ENCODE results near the gene HPCAL4. TPM values are rescaled to one million over a fixed set of nuclear protein-coding genes. Genes with fewer than 3 reads are reported as not detected.

The HPCAL4 gene
- total RNA-seq, 4 donors from 2014 or later: 0.13 to 0.33 TPM; not detected in 2

DNA sequence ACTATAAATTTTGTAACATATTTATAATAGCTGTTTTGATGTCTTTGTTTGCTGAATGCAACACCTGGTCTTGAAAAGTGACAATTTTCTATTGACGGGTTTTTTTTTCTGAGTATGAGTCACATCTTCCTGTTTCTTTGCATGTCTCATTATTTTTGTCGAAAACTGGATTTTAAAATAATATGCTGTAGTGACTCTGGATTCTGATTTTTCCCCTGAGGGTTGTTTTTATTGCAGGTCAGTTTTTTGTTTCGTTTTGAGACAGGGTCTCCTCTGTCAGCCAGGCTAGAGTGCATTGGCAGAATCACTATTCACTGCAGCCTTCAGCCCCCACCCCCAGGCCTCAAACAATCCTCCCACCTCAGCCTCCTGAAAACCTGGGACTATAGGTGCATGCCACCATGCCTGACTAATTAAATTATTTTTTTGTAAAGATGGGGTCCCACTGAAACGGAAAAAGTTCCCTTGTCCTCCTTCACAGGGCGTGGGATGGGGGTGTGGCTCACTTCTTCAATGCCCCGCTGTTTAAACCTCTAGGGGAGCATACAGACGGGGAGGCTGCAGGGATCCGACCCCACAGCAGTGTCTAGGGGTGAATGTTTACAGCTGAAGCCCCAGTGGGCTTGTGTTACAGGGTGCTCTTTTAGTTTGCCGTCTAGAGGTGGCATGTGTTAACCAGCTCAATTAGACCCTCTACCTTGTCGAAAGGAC is 36.1 kb upstream of the HPCAL4 start:
- H3K36me3 ChIP-seq: no peaks in the 10 kb centered on the region
- H3K4me3 ChIP-seq: no peak overlapping the region
- no peaks in the 10 kb centered on the region for H3K9me3 ChIP-seq
- TF ChIP-seq POLR2AphosphoS5 (IDR thresholded peaks at IDR 0.05) (no peak), POLR2A (IDR thresholded peaks at IDR 0.05; ENCODE audit: low read depth) (no peak), EP300 (IDR thresholded peaks at IDR 0.05) (no peak), CTCF (IDR thresholded peaks at IDR 0.05) (no peak)
- intact Hi-C loops (cut with DNase I): no loop called here
- 55% methylated on average over 10 of the region's 10 CpGs for WGBS
- no peak overlapping the region for H3K27ac ChIP-seq (replicated peaks in 1 of 4)
- peak; percentile 29 for DNase-seq (ENCODE audit: extremely low spot score)
- peaks cover 0 to 45% (median 8%) of the 10 kb centered on the region in 4 donors for H3K27me3 ChIP-seq
- no peaks in the 10 kb centered on the region for H3K4me1 ChIP-seq

DNA sequence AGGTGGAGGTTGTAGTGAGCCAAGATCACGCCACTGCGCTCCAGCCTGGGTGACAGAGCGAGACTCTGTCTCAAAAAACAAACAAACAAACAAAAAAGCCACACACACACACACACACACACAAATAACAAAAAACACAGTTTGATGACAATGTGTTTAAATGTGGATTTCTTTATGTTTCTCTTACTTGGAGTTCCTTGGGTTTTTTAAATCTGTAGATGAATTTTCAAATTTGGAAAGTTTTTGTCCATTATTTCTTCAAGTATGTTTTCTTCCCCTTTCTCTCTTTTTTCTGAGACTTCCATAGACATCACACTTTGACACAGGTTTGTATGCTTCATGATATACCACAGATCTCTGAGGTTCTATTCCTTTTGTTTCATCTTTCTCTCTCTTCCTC is 35.4 kb upstream of the HPCAL4 start:
- Histone ChIP-seq H3K4me1 (no peaks in the 10 kb centered on the region), H3K27me3 (peaks cover 0 to 45% (median 8%) of the 10 kb centered on the region in 4 donors), H3K27ac (replicated peaks in 1 of 4) (no peak overlapping the region), H3K4me3 (no peak overlapping the region), H3K9me3 (no peaks in the 10 kb centered on the region), H3K36me3 (no peaks in the 10 kb centered on the region)
- TF ChIP-seq POLR2A (IDR thresholded peaks at IDR 0.05; ENCODE audit: low read depth) (no peak), EP300 (IDR thresholded peaks at IDR 0.05) (no peak), CTCF (IDR thresholded peaks at IDR 0.05) (no peak)
- 71% methylated on average over 3 of the region's 3 CpGs for WGBS
- intact Hi-C loops (cut with DNase I): no loop called here
- no peak for DNase-seq (ENCODE audit: extremely low spot score)

GRCh38 chr1:39722495-39722894 is 31.3 kb upstream of the HPCAL4 start:
- WGBS: 40% methylated on average over 2 of the region's 2 CpGs
- DNase-seq (ENCODE audit: extremely low spot score): peak; percentile 37
- H3K9me3 ChIP-seq: no peaks in the 10 kb centered on the region
- peaks cover 0 to 3% (median 0%) of the 10 kb centered on the region in 4 donors for H3K4me1 ChIP-seq
- no peak overlapping the region for H3K4me3 ChIP-seq
- intact Hi-C loops (cut with DNase I): loop anchor here (5.0 kb wide), 1 partner anchor 70 kb away; no protein-coding TSS in a partner anchor
- H3K27ac ChIP-seq (replicated peaks in 1 of 4): no peak overlapping the region
- H3K27me3 ChIP-seq: peaks cover 0 to 32% (median 0%) of the 10 kb centered on the region in 4 donors
- TF ChIP-seq CTCF (IDR thresholded peaks at IDR 0.05) (no peak), POLR2A (IDR thresholded peaks at IDR 0.05; ENCODE audit: low read depth) (no peak), POLR2AphosphoS5 (IDR thresholded peaks at IDR 0.05) (no peak), EP300 (IDR thresholded peaks at IDR 0.05) (no peak)
- H3K36me3 ChIP-seq: no peaks in the 10 kb centered on the region

GRCh38 chr1:39721664-39722063 is 30.4 kb upstream of the HPCAL4 start:
- intact Hi-C loops (cut with DNase I): loop anchor here (5.0 kb wide), 1 partner anchor 69 kb away; no protein-coding TSS in a partner anchor
- H3K36me3 ChIP-seq: no peaks in the 10 kb centered on the region
- no peak for TF ChIP-seq EP300 (IDR thresholded peaks at IDR 0.05)
- TF ChIP-seq POLR2AphosphoS5 (IDR thresholded peaks at IDR 0.05): no peak
- no peak for TF ChIP-seq CTCF (IDR thresholded peaks at IDR 0.05)
- TF ChIP-seq POLR2A (IDR thresholded peaks at IDR 0.05; ENCODE audit: low read depth): no peak
- DNase-seq (ENCODE audit: extremely low spot score): peak; percentile 75
- peaks cover 0 to 37% (median 0%) of the 10 kb centered on the region in 4 donors for H3K27me3 ChIP-seq
- no peak overlapping the region for H3K4me3 ChIP-seq
- H3K4me1 ChIP-seq: peaks cover 0 to 3% (median 0%) of the 10 kb centered on the region in 4 donors
- no peak overlapping the region for H3K27ac ChIP-seq (replicated peaks in 1 of 4)
- no peaks in the 10 kb centered on the region for H3K9me3 ChIP-seq

Measured in esophagus muscularis mucosa (tissue), 4 donors.